Neural progenitor cell (in vitro differentiated cells): Measurements from ENCODE around the gene MYO1F.

Experiments
- CTCF ChIP-seq: fragments of 200-600 bp; sonication (generic); IDR thresholded peaks from 2 replicates; pipeline ENCODE4 v1.5.1; 2017; ENCODE audit warnings: antibody characterized with exemption, mild to moderate bottlenecking
- EZH2 ChIP-seq: fragments of 200-600 bp; sonication (generic); IDR thresholded peaks from 2 replicates; pipeline ENCODE4 v1.6.1; 2017; ENCODE audit warnings: antibody characterized with exemption, mild to moderate bottlenecking, moderate library complexity
- EZH2phosphoT487 ChIP-seq: fragments of 200-600 bp; sonication (generic); IDR thresholded peaks from 2 replicates; pipeline ENCODE4 v1.6.1; 2017; ENCODE audit warnings: antibody characterized with exemption

DNA sequence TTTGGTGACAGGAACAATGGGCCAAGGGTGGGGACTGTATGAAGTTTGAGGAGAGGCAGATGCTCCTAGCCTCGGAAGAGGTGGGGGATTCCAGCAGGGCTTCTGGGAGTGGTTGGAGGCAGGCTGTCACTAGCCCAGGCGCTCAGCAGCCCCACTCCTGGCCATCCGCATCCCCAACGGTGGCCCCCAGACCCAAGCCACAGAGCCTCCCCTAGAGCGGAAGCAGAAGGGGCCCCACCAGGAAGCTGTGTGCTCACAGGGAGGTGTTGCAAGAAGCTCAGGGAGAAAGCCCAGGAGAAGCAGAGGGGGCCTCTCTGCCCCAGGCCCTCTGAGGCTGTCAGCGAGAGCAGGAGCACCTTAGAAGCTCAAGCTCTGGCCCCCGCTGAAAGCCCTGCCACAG, 83.1 kb downstream of the MYO1F start:
- no peak for TF ChIP-seq CTCF
- TF ChIP-seq EZH2: no peak
- TF ChIP-seq EZH2phosphoT487: no peak
